Hepatocyte (in vitro differentiated cells): ENCODE data around the gene ALG13. TPM values are rescaled to one million over a fixed set of nuclear protein-coding genes. Genes with fewer than 3 reads are reported as not detected.
A peak's percentile ranks its signal among the peaks of the same experiment; 100 is the strongest.
"Not testable (repeated sequence)": the region's sequence is repeated elsewhere in the genome, so short reads cannot be mapped to it uniquely, and the experiment has no call there.

Source experiments
- DNase-seq: peaks from one replicate; pipeline ENCODE4 v3.0.0-alpha.2; 2016; ENCODE audit warnings: low spot score
- H2AFZ ChIP-seq: fragments of 200-600 bp; sonication (generic); 2 replicates; pipeline ENCODE4 v1.6.0; 2016; ENCODE audit warnings: antibody characterized with exemption, mild to moderate bottlenecking
- H3K27ac ChIP-seq: fragments of 200-600 bp; sonication (generic); 2 replicates; pipeline ENCODE4 v1.5.1; 2016; ENCODE audit warnings: mild to moderate bottlenecking
- H3K27me3 ChIP-seq: fragments of 200-600 bp; sonication (generic); 2 replicates; pipeline ENCODE4 v1.6.1; 2016
- H3K36me3 ChIP-seq: fragments of 200-600 bp; sonication (generic); replicated peaks from 2 replicates; pipeline ENCODE4 v1.5.1; 2016; ENCODE audit warnings: low read depth; ENCODE audit not compliant: insufficient read depth
- H3K4me1 ChIP-seq: fragments of 200-600 bp; sonication (generic); 2 replicates; pipeline ENCODE4 v1.5.1; 2016; ENCODE audit warnings: mild to moderate bottlenecking, moderate library complexity; ENCODE audit not compliant: insufficient read depth
- H3K4me2 ChIP-seq: fragments of 200-600 bp; sonication (generic); 2 replicates; pipeline ENCODE4 v1.6.0; 2016
- H3K4me3 ChIP-seq: fragments of 200-600 bp; sonication (generic); 2 replicates; pipeline ENCODE4 v1.5.1; 2016; ENCODE audit warnings: mild to moderate bottlenecking
- H3K79me2 ChIP-seq: fragments of 200-600 bp; sonication (generic); 2 replicates; pipeline ENCODE4 v1.6.0; 2017; ENCODE audit warnings: mild to moderate bottlenecking
- H3K9me2 ChIP-seq: fragments of 200-600 bp; sonication (generic); replicated peaks from 2 replicates; pipeline ENCODE4 v1.6.0; 2017; ENCODE audit warnings: mild to moderate bottlenecking; ENCODE audit not compliant: insufficient read depth
- H3K9me3 ChIP-seq: fragments of 200-600 bp; sonication (generic); 2 replicates; pipeline ENCODE4 v1.5.1; 2016; ENCODE audit warnings: low read depth, mild to moderate bottlenecking
- H4K20me1 ChIP-seq: fragments of 200-600 bp; sonication (generic); 2 replicates; pipeline ENCODE4 v1.6.0; 2016; ENCODE audit warnings: mild to moderate bottlenecking; ENCODE audit not compliant: insufficient read depth, poor library complexity, severe bottlenecking
- EZH2 ChIP-seq: fragments of 200-600 bp; sonication (generic); IDR thresholded peaks from 2 replicates; pipeline ENCODE4 v1.6.1; 2016; ENCODE audit warnings: antibody characterized with exemption, mild to moderate bottlenecking, borderline replicate concordance
- EZH2phosphoT487 ChIP-seq: fragments of 200-600 bp; sonication (generic); IDR thresholded peaks from one replicate; pipeline ENCODE4 v1.6.1; 2018; ENCODE audit warnings: antibody characterized with exemption, mild to moderate bottlenecking, low read depth, moderate library complexity; ENCODE audit not compliant: unreplicated experiment, severe bottlenecking
- WGBS: methylation state at CpG from one replicate; pipeline ENCODE4 v1.1.6; 2016; ENCODE audit warnings: low lambda C conversion rate; ENCODE audit errors: missing lambda C conversion rate; 5-methylcytosine and 5-hydroxymethylcytosine counted together
- polyA plus RNA-seq: library from polyadenylated mRNA; unstranded; fragments of >200 nt; fragmentation: Nextera tagmentation; extraction: Ambion mirVana; gene quantifications from 2 replicates; pipeline ENCODE4 v1.2.1, GENCODE V29; 2016
- total RNA-seq: library from RNA; depleted of rRNA; stranded (reverse); fragments of >200 nt; gene quantifications from 2 replicates; pipeline ENCODE4 v1.2.3, GENCODE V29; 2014
- TF ChIP-seq, protein P1 (sequence below): fragments of 200-600 bp; sonication (generic); IDR thresholded peaks from 2 replicates; pipeline ENCODE4 v1.5.1; 2016; ENCODE audit warnings: antibody characterized with exemption, mild to moderate bottlenecking; ENCODE audit not compliant: poor library complexity

The ALG13 gene
- 72.2 and 77.4 TPM in 2 replicates for total RNA-seq
- polyA plus RNA-seq: 61.5 and 72.0 TPM in 2 replicates

GRCh38 chrX:111680988-111681779 is at the start of gene ALG13:
ALG13 (plus strand) TSS chrX:111681170; CDS start chrX:111681219, 49 bp downstream.
- no peaks in the 10 kb centered on the region for H3K9me3 ChIP-seq
- H3K27ac ChIP-seq: peak within 1 kb of the TSS; percentile 99
- no peaks in the 10 kb centered on the region for H3K9me2 ChIP-seq
- peak within 1 kb of the TSS; percentile 73 for H3K4me3 ChIP-seq
- H3K4me1 ChIP-seq: peaks cover 14% of the 10 kb centered on the region
- no peaks in the 10 kb centered on the region for H3K36me3 ChIP-seq
- DNase-seq: peak; percentile 97
- peaks cover 27% of the 10 kb centered on the region for H3K79me2 ChIP-seq
- H2AFZ ChIP-seq: peak within 1 kb of the TSS; percentile 94
- 1% methylated on average over 62 of the region's 69 CpGs for WGBS
- H3K4me2 ChIP-seq: peak within 1 kb of the TSS; percentile 77
- TF ChIP-seq, protein P1, sequence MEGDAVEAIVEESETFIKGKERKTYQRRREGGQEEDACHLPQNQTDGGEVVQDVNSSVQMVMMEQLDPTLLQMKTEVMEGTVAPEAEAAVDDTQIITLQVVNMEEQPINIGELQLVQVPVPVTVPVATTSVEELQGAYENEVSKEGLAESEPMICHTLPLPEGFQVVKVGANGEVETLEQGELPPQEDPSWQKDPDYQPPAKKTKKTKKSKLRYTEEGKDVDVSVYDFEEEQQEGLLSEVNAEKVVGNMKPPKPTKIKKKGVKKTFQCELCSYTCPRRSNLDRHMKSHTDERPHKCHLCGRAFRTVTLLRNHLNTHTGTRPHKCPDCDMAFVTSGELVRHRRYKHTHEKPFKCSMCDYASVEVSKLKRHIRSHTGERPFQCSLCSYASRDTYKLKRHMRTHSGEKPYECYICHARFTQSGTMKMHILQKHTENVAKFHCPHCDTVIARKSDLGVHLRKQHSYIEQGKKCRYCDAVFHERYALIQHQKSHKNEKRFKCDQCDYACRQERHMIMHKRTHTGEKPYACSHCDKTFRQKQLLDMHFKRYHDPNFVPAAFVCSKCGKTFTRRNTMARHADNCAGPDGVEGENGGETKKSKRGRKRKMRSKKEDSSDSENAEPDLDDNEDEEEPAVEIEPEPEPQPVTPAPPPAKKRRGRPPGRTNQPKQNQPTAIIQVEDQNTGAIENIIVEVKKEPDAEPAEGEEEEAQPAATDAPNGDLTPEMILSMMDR: peak; percentile 84
- no peak for TF ChIP-seq EZH2
- no peaks in the 10 kb centered on the region for H3K27me3 ChIP-seq
- H4K20me1 ChIP-seq: peaks cover 11% of the 10 kb centered on the region

DNA sequence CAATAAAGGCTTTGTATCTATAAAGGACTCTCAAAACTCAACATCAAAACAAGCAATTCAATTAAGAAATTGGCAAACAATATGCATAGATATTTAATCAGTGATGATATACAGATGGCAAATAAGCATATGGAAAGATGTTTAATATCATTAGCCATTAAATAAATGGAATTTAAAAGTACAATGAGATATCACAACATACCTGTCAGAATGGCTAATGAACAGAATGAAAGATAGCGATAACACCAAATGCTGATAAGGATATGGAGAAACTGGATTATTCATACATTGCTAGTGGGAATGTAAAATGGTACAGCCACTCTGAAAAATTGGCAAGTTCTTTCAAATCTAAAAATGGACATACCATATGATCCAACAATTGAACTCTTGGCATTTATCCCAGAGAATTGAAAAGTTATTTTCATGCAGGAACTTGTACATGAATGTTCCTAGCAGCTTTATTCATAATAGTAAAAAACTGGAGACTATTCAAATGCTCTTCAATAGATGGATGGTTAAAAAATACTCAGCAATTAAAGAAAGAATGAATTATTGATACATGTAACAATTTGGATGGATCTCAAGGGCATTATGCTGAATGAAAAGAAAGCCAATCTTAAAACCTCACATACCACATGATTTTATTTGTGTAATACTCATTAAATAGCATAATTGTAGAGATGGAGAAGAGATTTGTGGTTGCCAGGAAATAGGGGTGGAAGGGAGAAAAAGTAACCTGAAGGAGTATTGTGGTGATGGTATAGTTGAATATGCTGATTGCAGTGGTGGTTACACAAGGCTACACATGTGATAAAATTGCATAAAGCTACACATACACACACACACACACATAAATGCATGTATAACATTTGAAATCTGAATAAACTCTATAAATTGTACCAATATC is 45.9 kb upstream of the ALG13 start:
- no peak overlapping the region for H2AFZ ChIP-seq
- no peaks in the 10 kb centered on the region for H4K20me1 ChIP-seq
- WGBS: 97% methylated on average over 1 of the region's 1 CpG
- no peak overlapping the region for H3K27ac ChIP-seq
- no peaks in the 10 kb centered on the region for H3K27me3 ChIP-seq
- DNase-seq: no peak
- H3K36me3 ChIP-seq: no peaks in the 10 kb centered on the region
- TF ChIP-seq, protein P1: no peak
- TF ChIP-seq EZH2phosphoT487 (no peak), EZH2 (no peak)
- H3K79me2 ChIP-seq: no peaks in the 10 kb centered on the region
- H3K9me2 ChIP-seq: no peaks in the 10 kb centered on the region
- no peak overlapping the region for H3K4me2 ChIP-seq
- no peaks in the 10 kb centered on the region for H3K9me3 ChIP-seq
- no peaks in the 10 kb centered on the region for H3K4me1 ChIP-seq
- no peak overlapping the region for H3K4me3 ChIP-seq

DNA sequence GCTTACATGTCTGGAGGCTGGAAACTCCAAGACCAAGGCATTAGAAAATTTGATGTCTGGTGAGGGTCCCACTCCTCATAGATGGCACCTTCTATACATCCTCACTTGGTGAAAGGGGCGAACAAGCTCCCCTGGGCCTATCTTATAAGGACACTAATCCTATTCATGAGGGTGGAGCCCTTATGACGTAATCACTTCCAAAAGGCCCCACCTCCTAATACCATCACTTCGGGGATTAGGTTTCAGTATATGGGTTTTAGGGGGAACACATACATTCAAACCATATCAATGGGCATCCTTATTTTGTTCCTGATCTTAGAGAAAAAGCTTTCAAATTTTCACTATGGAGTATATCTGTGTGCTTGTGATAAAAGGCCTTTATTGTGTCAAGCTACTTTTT is 39.0 kb upstream of the ALG13 start:
- no peak overlapping the region for H3K4me3 ChIP-seq
- no peaks in the 10 kb centered on the region for H4K20me1 ChIP-seq
- H3K79me2 ChIP-seq: no peaks in the 10 kb centered on the region
- H3K4me2 ChIP-seq: no peak overlapping the region
- no peak overlapping the region for H3K27ac ChIP-seq
- H2AFZ ChIP-seq: no peak overlapping the region
- no peaks in the 10 kb centered on the region for H3K36me3 ChIP-seq
- H3K9me2 ChIP-seq: no peaks in the 10 kb centered on the region
- no peak for DNase-seq
- TF ChIP-seq, protein P1: no peak
- no peak for TF ChIP-seq EZH2
- TF ChIP-seq EZH2phosphoT487: no peak
- WGBS: 85% methylated on average over 3 of the region's 3 CpGs
- no peaks in the 10 kb centered on the region for H3K9me3 ChIP-seq
- H3K4me1 ChIP-seq: no peaks in the 10 kb centered on the region
- no peaks in the 10 kb centered on the region for H3K27me3 ChIP-seq

GRCh38 chrX:111645165-111645564 is 35.8 kb upstream of the ALG13 start:
- H4K20me1 ChIP-seq, H3K9me2 ChIP-seq, H3K4me1 ChIP-seq, H3K27ac ChIP-seq, H3K36me3 ChIP-seq, DNase-seq, H3K4me2 ChIP-seq, H3K27me3 ChIP-seq, H3K4me3 ChIP-seq, H3K79me2 ChIP-seq, H3K9me3 ChIP-seq, H2AFZ ChIP-seq: not testable (repeated sequence)
- 70% methylated on average over 3 of the region's 3 CpGs for WGBS
